ENCODE results near the gene ZIC5. TPM values are rescaled to one million over a fixed set of nuclear protein-coding genes. Genes with fewer than 3 reads are reported as not detected.

The ZIC5 gene
- total RNA-seq, 1 donor from 2014 or later: not detected

- DNase-seq: no peak
- Histone ChIP-seq H3K36me3 (no peaks in the 10 kb centered on the region), H3K4me3 (no peak overlapping the region), H3K4me1 (peaks cover 34% of the 10 kb centered on the region), H3K27ac (no peak overlapping the region), H3K27me3 (ENCODE audit: low read depth) (peaks cover 98% of the 10 kb centered on the region), H3K9me3 (no peaks in the 10 kb centered on the region)
- ATAC-seq: no peak
- intact Hi-C loops (cut with DNase I): no loop called here
- no peak for TF ChIP-seq CTCF (IDR thresholded peaks at IDR 0.05)
These were observed 11.3 kb upstream of the ZIC5 start for GRCh38 chr13:99982731-99983498.

GRCh38 chr13:99982036-99982730 lies 10.6 kb upstream of the ZIC5 start:
- H3K4me1 ChIP-seq: peaks cover 37% of the 10 kb centered on the region
- no peak overlapping the region for H3K27ac ChIP-seq
- H3K36me3 ChIP-seq: no peaks in the 10 kb centered on the region
- intact Hi-C loops (cut with DNase I): no loop called here
- peaks cover 98% of the 10 kb centered on the region for H3K27me3 ChIP-seq (ENCODE audit: low read depth)
- DNase-seq (no peak), ATAC-seq (peak; percentile 5 to 31)
- peak overlapping the region; percentile 49 for H3K4me3 ChIP-seq
- no peak for TF ChIP-seq CTCF (IDR thresholded peaks at IDR 0.05)
- no peaks in the 10 kb centered on the region for H3K9me3 ChIP-seq

GRCh38 chr13:99981735-99982035 lies 10.1 kb upstream of the ZIC5 start, which contains the start of gene ZIC2:
ZIC2 (plus strand) TSS chr13:99981784; CDS start chr13:99982065, 281 bp downstream.
- no peaks in the 10 kb centered on the region for H3K36me3 ChIP-seq
- peak within 1 kb of the TSS; percentile 49 for H3K4me3 ChIP-seq
- intact Hi-C loops (cut with DNase I): no loop called here
- DNase-seq: no peak
- TF ChIP-seq CTCF (IDR thresholded peaks at IDR 0.05): no peak
- peak in 1 of 2 donors; percentile 6 for ATAC-seq
- H3K9me3 ChIP-seq: no peaks in the 10 kb centered on the region
- no peak within 1 kb of the TSS for H3K27ac ChIP-seq
- peaks cover 37% of the 10 kb centered on the region for H3K4me1 ChIP-seq
- H3K27me3 ChIP-seq (ENCODE audit: low read depth): peaks cover 98% of the 10 kb centered on the region

GRCh38 chr13:99980824-99981734 lies 9.5 kb upstream of the ZIC5 start:
- H3K36me3 ChIP-seq: no peaks in the 10 kb centered on the region
- H3K4me3 ChIP-seq: peak overlapping the region; percentile 49
- peak; percentile 25 to 33 for ATAC-seq
- TF ChIP-seq CTCF (IDR thresholded peaks at IDR 0.05): no peak
- no peaks in the 10 kb centered on the region for H3K9me3 ChIP-seq
- H3K27me3 ChIP-seq (ENCODE audit: low read depth): peaks cover 98% of the 10 kb centered on the region
- no peak overlapping the region for H3K27ac ChIP-seq
- no peak for DNase-seq
- H3K4me1 ChIP-seq: peaks cover 37% of the 10 kb centered on the region
- intact Hi-C loops (cut with DNase I): no loop called here

- H3K4me1 ChIP-seq: peaks cover 37% of the 10 kb centered on the region
- ATAC-seq (peak; percentile 75 to 85), DNase-seq (no peak)
- no peak overlapping the region for H3K27ac ChIP-seq
- H3K9me3 ChIP-seq: no peaks in the 10 kb centered on the region
- no peaks in the 10 kb centered on the region for H3K36me3 ChIP-seq
- H3K4me3 ChIP-seq: peak overlapping the region; percentile 49
- peaks cover 99% of the 10 kb centered on the region for H3K27me3 ChIP-seq (ENCODE audit: low read depth)
- TF ChIP-seq CTCF (IDR thresholded peaks at IDR 0.05): no peak
- intact Hi-C loops (cut with DNase I): no loop called here
These were observed 8.7 kb upstream of the ZIC5 start for GRCh38 chr13:99980201-99980823.

All from lower lobe of right lung (tissue), 2 donors.